ENCODE measurements around the gene RAB1A.

- TF ChIP-seq POLR2A (IDR thresholded peaks at IDR 0.05; ENCODE audit: low read depth, low read length) (no peak), POLR2AphosphoS5 (IDR thresholded peaks at IDR 0.05; ENCODE audit: low read depth, low read length) (no peak), TAF1 (IDR thresholded peaks at IDR 0.05; ENCODE audit: borderline replicate concordance, low read depth, low read length) (no peak)
Observed at GRCh38 chr2:65129286-65129825, 550 bp downstream of the RAB1A start.
